Measurements from ENCODE around the gene RADIL. TPM values are rescaled to one million over a fixed set of nuclear protein-coding genes. Genes with fewer than 3 reads are reported as not detected.

Gene RADIL
- total RNA-seq, 4 donors from 2014 or later: 1.5 to 2.6 (median 2.1) TPM

DNA sequence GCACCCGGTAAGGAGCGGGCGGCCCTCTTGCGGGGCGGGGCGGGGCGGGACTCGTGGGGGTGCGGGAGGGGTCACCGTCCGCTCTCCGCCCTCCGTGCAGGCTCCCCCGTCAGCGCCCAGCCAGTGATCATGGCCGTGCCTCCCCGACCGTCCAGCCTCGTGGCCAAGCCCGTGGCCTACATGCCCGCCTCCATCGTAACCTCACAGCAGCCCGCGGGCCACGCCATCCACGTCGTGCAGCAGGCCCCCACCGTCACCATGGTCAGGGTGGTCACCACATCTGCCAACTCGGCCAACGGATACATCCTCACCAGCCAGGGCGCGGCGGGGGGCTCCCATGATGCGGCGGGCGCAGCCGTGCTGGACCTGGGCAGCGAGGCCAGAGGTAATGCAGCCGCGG is 124.3 kb downstream of the RADIL start:
- 94 to 97% methylated on average over 27 to 28 of the region's 40 CpGs for WGBS, 2 donors
- H3K4me3 ChIP-seq (ENCODE audit: low read depth, poor library complexity, severe bottlenecking): no peak overlapping the region
- intact Hi-C loops (cut with DNase I; ENCODE audit: low total_unique reads): no loop called here
- no peak for DNase-seq (ENCODE audit: low spot score in 2 of 2)
- TF ChIP-seq, protein P1, sequence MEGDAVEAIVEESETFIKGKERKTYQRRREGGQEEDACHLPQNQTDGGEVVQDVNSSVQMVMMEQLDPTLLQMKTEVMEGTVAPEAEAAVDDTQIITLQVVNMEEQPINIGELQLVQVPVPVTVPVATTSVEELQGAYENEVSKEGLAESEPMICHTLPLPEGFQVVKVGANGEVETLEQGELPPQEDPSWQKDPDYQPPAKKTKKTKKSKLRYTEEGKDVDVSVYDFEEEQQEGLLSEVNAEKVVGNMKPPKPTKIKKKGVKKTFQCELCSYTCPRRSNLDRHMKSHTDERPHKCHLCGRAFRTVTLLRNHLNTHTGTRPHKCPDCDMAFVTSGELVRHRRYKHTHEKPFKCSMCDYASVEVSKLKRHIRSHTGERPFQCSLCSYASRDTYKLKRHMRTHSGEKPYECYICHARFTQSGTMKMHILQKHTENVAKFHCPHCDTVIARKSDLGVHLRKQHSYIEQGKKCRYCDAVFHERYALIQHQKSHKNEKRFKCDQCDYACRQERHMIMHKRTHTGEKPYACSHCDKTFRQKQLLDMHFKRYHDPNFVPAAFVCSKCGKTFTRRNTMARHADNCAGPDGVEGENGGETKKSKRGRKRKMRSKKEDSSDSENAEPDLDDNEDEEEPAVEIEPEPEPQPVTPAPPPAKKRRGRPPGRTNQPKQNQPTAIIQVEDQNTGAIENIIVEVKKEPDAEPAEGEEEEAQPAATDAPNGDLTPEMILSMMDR (IDR thresholded peaks at IDR 0.05): no peak
- no peak for TF ChIP-seq POLR2A (IDR thresholded peaks at IDR 0.05)

DNA sequence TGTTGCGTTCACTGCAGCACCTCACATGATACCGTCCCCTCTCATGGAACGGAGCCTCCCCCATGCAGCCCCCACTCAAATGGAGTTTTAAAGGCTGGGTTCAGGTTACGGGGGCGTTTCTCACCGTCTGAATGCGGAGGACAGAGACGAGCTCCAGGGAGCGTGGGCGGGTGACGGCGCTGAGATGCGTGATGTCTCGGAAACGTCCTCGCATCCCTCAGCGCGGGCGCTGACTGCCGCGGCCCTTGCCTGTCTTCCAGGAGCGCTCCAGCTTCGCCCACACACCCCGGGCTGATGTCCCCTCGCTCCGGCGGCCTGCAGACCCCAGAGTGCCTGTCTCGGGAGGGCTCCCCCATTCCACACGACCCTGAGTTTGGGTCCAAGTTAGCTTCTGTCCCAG is 124.7 kb downstream of the RADIL start:
- intact Hi-C loops (cut with DNase I; ENCODE audit: low total_unique reads): no loop called here
- WGBS, 2 donors: 94 to 95% methylated on average over 28 to 29 of the region's 29 CpGs
- no peak overlapping the region for H3K4me3 ChIP-seq (ENCODE audit: low read depth, poor library complexity, severe bottlenecking)
- TF ChIP-seq, protein P1 (IDR thresholded peaks at IDR 0.05): no peak
- TF ChIP-seq POLR2A (IDR thresholded peaks at IDR 0.05): no peak
- DNase-seq (ENCODE audit: low spot score in 2 of 2): no peak

DNA sequence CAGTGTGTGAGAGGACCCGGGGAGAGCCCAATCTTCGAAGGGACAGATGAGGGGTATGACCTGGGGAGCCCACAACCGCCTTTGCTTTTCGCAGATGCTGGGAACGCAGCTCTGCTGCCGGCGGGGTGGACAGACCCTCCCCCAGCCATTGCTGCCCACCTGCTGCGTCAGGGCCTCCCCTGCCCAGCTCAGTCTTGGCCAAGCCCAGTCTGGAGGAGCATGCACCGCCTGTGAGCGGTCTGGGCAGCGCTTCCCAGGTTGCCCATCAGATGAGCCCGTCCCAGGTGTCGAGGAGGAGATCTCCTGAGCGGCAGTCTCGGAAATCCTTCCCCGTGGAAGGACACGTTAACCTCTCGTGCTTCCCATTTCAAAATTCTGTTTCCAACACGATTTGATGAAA is 125.4 kb downstream of the RADIL start:
- no peak overlapping the region for H3K4me3 ChIP-seq (ENCODE audit: low read depth, poor library complexity, severe bottlenecking)
- intact Hi-C loops (cut with DNase I; ENCODE audit: low total_unique reads): no loop called here
- TF ChIP-seq, protein P1 (IDR thresholded peaks at IDR 0.05): no peak
- TF ChIP-seq POLR2A (IDR thresholded peaks at IDR 0.05): no peak
- DNase-seq (ENCODE audit: low spot score in 2 of 2): no peak
- WGBS, 2 donors: 92 to 96% methylated on average over 19 of the region's 19 CpGs

DNA sequence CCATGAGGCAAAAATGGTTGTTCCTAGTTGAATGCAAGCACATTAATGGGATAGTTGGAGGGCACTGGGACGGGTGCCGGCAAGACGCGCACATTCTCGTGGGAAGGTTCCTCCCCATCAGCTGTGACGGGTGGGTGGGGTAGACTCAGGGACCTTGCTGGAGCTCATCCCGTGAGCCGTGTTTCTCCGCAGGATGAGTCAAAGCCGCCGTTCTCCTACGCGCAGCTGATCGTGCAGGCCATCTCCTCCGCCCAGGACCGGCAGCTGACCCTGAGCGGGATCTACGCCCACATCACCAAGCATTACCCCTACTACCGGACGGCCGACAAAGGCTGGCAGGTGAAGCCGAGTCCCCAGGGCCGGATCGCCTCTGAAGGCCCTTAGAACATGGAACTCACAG is 128.5 kb downstream of the RADIL start:
- intact Hi-C loops (cut with DNase I; ENCODE audit: low total_unique reads): no loop called here
- TF ChIP-seq POLR2A (IDR thresholded peaks at IDR 0.05): no peak
- TF ChIP-seq, protein P1 (IDR thresholded peaks at IDR 0.05): no peak
- no peak overlapping the region for H3K4me3 ChIP-seq (ENCODE audit: low read depth, poor library complexity, severe bottlenecking)
- no peak for DNase-seq (ENCODE audit: low spot score in 2 of 2)
- 93 to 94% methylated on average over 24 of the region's 24 CpGs for WGBS, 2 donors

DNA sequence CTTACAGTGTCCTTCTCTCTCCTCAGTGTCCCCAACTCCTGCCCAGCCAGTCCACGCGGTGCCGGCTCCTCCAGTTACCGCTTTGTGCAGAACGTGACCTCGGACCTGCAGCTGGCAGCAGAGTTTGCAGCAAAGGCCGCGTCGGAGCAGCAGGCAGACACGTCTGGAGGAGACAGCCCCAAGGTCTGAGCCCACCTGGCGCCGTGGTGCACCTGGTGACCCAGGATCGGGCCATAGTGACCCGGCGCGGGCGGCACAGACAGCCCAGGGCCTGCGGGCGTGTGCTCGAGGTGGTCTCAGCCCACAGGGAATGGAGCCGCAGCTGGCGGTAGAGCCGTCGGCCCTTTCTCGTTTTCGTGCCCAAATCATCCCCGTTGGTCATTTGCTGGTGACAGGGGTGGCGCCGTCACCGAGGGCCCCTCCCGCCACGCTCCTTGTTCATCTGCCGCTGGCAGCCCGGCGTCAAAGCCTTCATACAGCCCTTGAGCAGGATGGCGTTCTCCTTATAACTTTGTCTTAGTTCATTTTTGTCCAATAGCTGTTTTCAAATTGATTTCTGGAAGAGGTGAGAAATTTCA is 129.0 kb downstream of the RADIL start:
- no peak for DNase-seq (ENCODE audit: low spot score in 2 of 2)

More for the DNA sequence above, 129.0 kb downstream of the RADIL start:
- intact Hi-C loops (cut with DNase I; ENCODE audit: low total_unique reads): loop anchor here (5.0 kb wide), 1 partner anchor 72 kb away; the partner anchor contains the start of gene FOXK1
- WGBS, 2 donors: 92 to 93% methylated on average over 36 of the region's 36 CpGs
- H3K4me3 ChIP-seq (ENCODE audit: low read depth, poor library complexity, severe bottlenecking): no peak overlapping the region
- TF ChIP-seq, protein P1 (IDR thresholded peaks at IDR 0.05): no peak
- no peak for TF ChIP-seq POLR2A (IDR thresholded peaks at IDR 0.05)

All from lower leg skin (tissue), 4 donors.